ENCODE data around the gene MKS1.

Gene MKS1

GRCh38 chr17:58239987-58240386, 20.9 kb upstream of the MKS1 start:
- H3K4me2 ChIP-seq = no peak overlapping the region
- no peak overlapping the region for H3K4me3 ChIP-seq (IDR thresholded peaks at IDR 0.05; ENCODE audit: insufficient read depth, low read depth, low read length)
- no peaks in the 10 kb centered on the region for H3K79me2 ChIP-seq (ENCODE audit: insufficient read depth, low read depth)
- peaks cover 7% of the 10 kb centered on the region for H3K4me1 ChIP-seq (ENCODE audit: low read depth, poor library complexity, severe bottlenecking)
- no peak overlapping the region for H2AFZ ChIP-seq (ENCODE audit: low read depth)
- peaks cover 3% of the 10 kb centered on the region for H3K27me3 ChIP-seq (ENCODE audit: insufficient read depth, low read depth)
- H4K20me1 ChIP-seq (ENCODE audit: insufficient read depth) = no peaks in the 10 kb centered on the region
- no peak for TF ChIP-seq CTCF (conservative IDR thresholded peaks at IDR 0.05; ENCODE audit: low read depth, low read length)
- H3K36me3 ChIP-seq (ENCODE audit: insufficient read depth) = no peaks in the 10 kb centered on the region
- H3K9ac ChIP-seq = no peak overlapping the region
- H3K27ac ChIP-seq = no peak overlapping the region

DNA sequence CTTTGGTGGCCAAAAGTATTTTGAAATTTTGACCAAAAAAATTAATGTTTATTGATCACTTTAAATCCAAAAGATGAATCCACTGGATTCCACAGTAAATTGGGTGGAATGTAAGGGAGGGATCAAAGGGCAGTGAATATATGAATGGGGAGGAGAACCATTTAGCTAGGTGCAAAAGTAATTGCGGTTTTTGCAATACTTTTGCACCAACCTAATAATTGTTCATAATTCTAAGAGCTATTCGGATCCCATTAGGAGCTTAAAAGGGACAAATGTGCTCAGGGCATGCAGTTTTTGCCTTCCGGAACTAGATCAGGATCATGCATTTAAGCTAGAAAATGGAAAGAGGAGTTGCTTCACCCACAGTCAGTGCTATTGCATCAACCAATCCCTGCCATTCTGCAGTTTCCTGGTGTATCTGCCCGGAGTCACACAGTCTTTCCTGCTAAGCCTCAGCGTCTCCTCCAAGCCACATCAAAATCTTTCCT, 19.1 kb upstream of the MKS1 start, which contains the start of gene LPO:
Gene LPO, plus strand, starts transcription at position 438 of the 488 bp plus-strand sequence. CDS start 4,396 bp downstream, outside the sequence.
- H3K36me3 ChIP-seq (ENCODE audit: insufficient read depth) = no peaks in the 10 kb centered on the region
- H3K27me3 ChIP-seq (ENCODE audit: insufficient read depth, low read depth) = peaks cover 4% of the 10 kb centered on the region
- H3K4me1 ChIP-seq (ENCODE audit: low read depth, poor library complexity, severe bottlenecking) = peaks cover 7% of the 10 kb centered on the region
- no peak within 1 kb of the TSS for H2AFZ ChIP-seq (ENCODE audit: low read depth)
- no peaks in the 10 kb centered on the region for H3K79me2 ChIP-seq (ENCODE audit: insufficient read depth, low read depth)
- no peak within 1 kb of the TSS for H3K4me3 ChIP-seq (IDR thresholded peaks at IDR 0.05; ENCODE audit: insufficient read depth, low read depth, low read length)
- no peak for TF ChIP-seq CTCF (conservative IDR thresholded peaks at IDR 0.05; ENCODE audit: low read depth, low read length)
- H3K27ac ChIP-seq = no peak within 1 kb of the TSS
- no peak within 1 kb of the TSS for H3K4me2 ChIP-seq
- H4K20me1 ChIP-seq (ENCODE audit: insufficient read depth) = no peaks in the 10 kb centered on the region
- no peak within 1 kb of the TSS for H3K9ac ChIP-seq

GRCh38 chr17:58236394-58236793, 17.3 kb upstream of the MKS1 start:
- no peaks in the 10 kb centered on the region for H3K79me2 ChIP-seq (ENCODE audit: insufficient read depth, low read depth)
- H3K27ac ChIP-seq = no peak overlapping the region
- no peak overlapping the region for H3K4me2 ChIP-seq
- H4K20me1 ChIP-seq (ENCODE audit: insufficient read depth) = no peaks in the 10 kb centered on the region
- peaks cover 16% of the 10 kb centered on the region for H3K27me3 ChIP-seq (ENCODE audit: insufficient read depth, low read depth)
- no peak overlapping the region for H2AFZ ChIP-seq (ENCODE audit: low read depth)
- no peak for TF ChIP-seq CTCF (conservative IDR thresholded peaks at IDR 0.05; ENCODE audit: low read depth, low read length)
- H3K4me1 ChIP-seq (ENCODE audit: low read depth, poor library complexity, severe bottlenecking) = peaks cover 8% of the 10 kb centered on the region
- H3K36me3 ChIP-seq (ENCODE audit: insufficient read depth) = no peaks in the 10 kb centered on the region
- H3K4me3 ChIP-seq (IDR thresholded peaks at IDR 0.05; ENCODE audit: insufficient read depth, low read depth, low read length) = no peak overlapping the region
- no peak overlapping the region for H3K9ac ChIP-seq

GRCh38 chr17:58235821-58236220, 16.8 kb upstream of the MKS1 start:
- Histone ChIP-seq H3K9ac (no peak overlapping the region), H3K4me1 (ENCODE audit: low read depth, poor library complexity, severe bottlenecking) (peaks cover 8% of the 10 kb centered on the region), H2AFZ (ENCODE audit: low read depth) (no peak overlapping the region), H3K27me3 (ENCODE audit: insufficient read depth, low read depth) (peaks cover 17% of the 10 kb centered on the region), H3K4me3 (IDR thresholded peaks at IDR 0.05; ENCODE audit: insufficient read depth, low read depth, low read length) (no peak overlapping the region), H4K20me1 (ENCODE audit: insufficient read depth) (no peaks in the 10 kb centered on the region), H3K27ac (no peak overlapping the region), H3K36me3 (ENCODE audit: insufficient read depth) (no peaks in the 10 kb centered on the region), H3K4me2 (no peak overlapping the region), H3K79me2 (ENCODE audit: insufficient read depth, low read depth) (no peaks in the 10 kb centered on the region)
- TF ChIP-seq CTCF (conservative IDR thresholded peaks at IDR 0.05; ENCODE audit: low read depth, low read length) = no peak

Data from KMS-11 (cell line).